Naive thymus-derived CD4-positive, alpha-beta T cell (primary cell): Measurements from ENCODE around the gene TECTB. TPM values are rescaled to one million over a fixed set of nuclear protein-coding genes. Genes with fewer than 3 reads are reported as not detected.
A peak's percentile ranks its signal among the peaks of the same experiment; 100 is the strongest.

Experiments used
- ATAC-seq: fragments of 150-1000 bp; cut with Tn5 transposase; 2 replicates; pipeline ENCODE4 v1.10.0; 2021; ENCODE audit warnings: mild to moderate bottlenecking, moderate library complexity
- CTCF ChIA-PET: fragments of 350-600 bp; sonication (Branson Sonifier 250); formaldehyde crosslinking; loops from one replicate; lab custom pipeline; 2021; ENCODE audit warnings: antibody characterized with exemption; lab: Charles Lee
- POLR2A ChIA-PET: fragments of 350-600 bp; sonication (Branson Sonifier 250); formaldehyde crosslinking; loops from one replicate; lab custom pipeline; 2021; ENCODE audit warnings: antibody characterized with exemption, inconsistent platforms; lab: Charles Lee
- DNase-seq, 9 donors: peaks; one replicate each; pipeline versions ENCODE4 v3.0.0 to v3.0.0-alpha.2; 2020 to 2022; ENCODE audit warnings: mixed read lengths in 1 of 9
- H3K27ac ChIP-seq: one replicate; pipeline ENCODE4 v1.7.0; 2013; ENCODE audit warnings: mild to moderate bottlenecking, low read depth, low read length, moderate library complexity
- H3K27me3 ChIP-seq, 2 donors: one replicate each; pipeline ENCODE4 v1.7.0; 2013; ENCODE audit warnings: low read length in 2 of 2, mild to moderate bottlenecking in 2 of 2, moderate library complexity in 2 of 2; ENCODE audit not compliant: control insufficient read depth in 2 of 2, insufficient read depth in 2 of 2
- H3K36me3 ChIP-seq, 3 experiments: 1 replicate in 2 of 3; 2 replicates in 1 of 3; pipeline ENCODE4 v1.7.0; 2013; ENCODE audit warnings: low read length in 3 of 3, mild to moderate bottlenecking in 3 of 3, moderate library complexity in 1 of 3; ENCODE audit not compliant: insufficient read depth in 3 of 3, control insufficient read depth in 2 of 3
- H3K4me1 ChIP-seq, 2 donors: one replicate each; pipeline ENCODE4 v1.7.0; 2013; ENCODE audit warnings: low read length in 2 of 2, mild to moderate bottlenecking in 2 of 2, moderate library complexity in 1 of 2; ENCODE audit not compliant: control insufficient read depth in 2 of 2, insufficient read depth in 2 of 2
- H3K4me3 ChIP-seq: 2 replicates; pipeline ENCODE4 v1.7.0; 2013; ENCODE audit warnings: mild to moderate bottlenecking, low read length
- H3K9me3 ChIP-seq, 3 experiments: 1 replicate in 2 of 3; 2 replicates in 1 of 3; pipeline ENCODE4 v1.7.0; 2013; ENCODE audit warnings: low read length in 3 of 3; ENCODE audit not compliant: control insufficient read depth in 2 of 3
- H3K27ac Mint-ChIP-seq, 9 donors: one replicate each; pipeline ENCODE4 v1.8.0; 2020 to 2022; ENCODE audit warnings: mixed read lengths in 9 of 9, mild to moderate bottlenecking in 8 of 9, moderate library complexity in 5 of 9, inconsistent platforms in 2 of 9
- H3K27me3 Mint-ChIP-seq, 5 donors: one replicate each; pipeline ENCODE4 v1.8.0; 2021 to 2022; ENCODE audit warnings: mixed read lengths in 5 of 5, mild to moderate bottlenecking in 1 of 5
- H3K36me3 Mint-ChIP-seq, 5 donors: one replicate each; pipeline ENCODE4 v1.8.0; 2020 to 2022; ENCODE audit warnings: mixed read lengths in 5 of 5, mild to moderate bottlenecking in 3 of 5, inconsistent platforms in 1 of 5
- H3K4me1 Mint-ChIP-seq, 7 donors: one replicate each; pipeline ENCODE4 v1.8.0; 2020 to 2022; ENCODE audit warnings: mixed read lengths in 7 of 7, mild to moderate bottlenecking in 3 of 7, inconsistent platforms in 1 of 7
- H3K4me3 Mint-ChIP-seq, 10 donors: one replicate each; pipeline ENCODE4 v1.8.0; 2020 to 2022; ENCODE audit warnings: mild to moderate bottlenecking in 10 of 10, mixed read lengths in 10 of 10, moderate library complexity in 6 of 10, inconsistent platforms in 2 of 10
- H3K9me3 Mint-ChIP-seq, 11 donors: one replicate each; pipeline ENCODE4 v1.8.0; 2020 to 2022; ENCODE audit warnings: mixed read lengths in 11 of 11, mild to moderate bottlenecking in 4 of 11, inconsistent platforms in 1 of 11, moderate library complexity in 1 of 11
- intact Hi-C, 2 donors: fragments of 100-400 bp; cut with micrococcal nuclease; formaldehyde crosslinking; loops; one replicate each; pipeline ENCODE4 v1.15.1; 2023
- polyA plus RNA-seq, 2 donors: library from polyadenylated mRNA; unstranded; fragments of 300-500 nt; fragmentation: Illumina TruSeq; gene quantifications; one replicate each; pipeline ENCODE4 v1.2.3, GENCODE V29; 2021
- total RNA-seq, 6 experiments: library from RNA in 5 of 6; stranded (reverse) in 5 of 6; gene quantifications; 1 replicate in 5 of 6; 2 replicates in 1 of 6; pipeline ENCODE4 v1.2.3 and lab custom pipeline; 2021 to 2026

TECTB gene
- total and polyA plus RNA-seq, 7 experiments from 2014 or later: not detected

DNA sequence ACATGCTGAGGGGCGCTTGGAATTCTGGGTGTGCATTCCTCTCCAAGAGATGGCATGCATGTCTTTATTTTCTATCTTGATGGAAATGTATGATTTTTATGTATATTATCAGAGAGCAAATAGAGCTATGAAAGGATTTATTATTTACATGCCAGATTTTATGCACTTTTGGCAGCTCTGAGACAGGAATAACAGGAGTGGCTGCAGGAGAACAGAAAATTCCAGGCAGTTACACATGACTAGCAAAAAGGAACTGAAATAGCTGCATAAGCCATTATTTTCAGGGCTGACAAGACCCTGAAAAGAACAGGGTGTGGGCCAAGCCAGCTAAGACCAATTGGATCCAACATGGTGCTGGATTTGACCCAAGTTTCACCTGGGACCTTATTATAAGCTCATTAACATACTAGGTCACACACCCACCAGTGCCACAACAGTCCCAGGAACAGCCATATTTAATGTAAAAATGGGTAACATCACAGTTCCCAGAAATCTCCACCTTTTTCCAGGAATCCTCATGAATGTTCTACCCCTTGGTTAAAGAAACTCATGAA, 47.5 kb downstream of the TECTB start:
- Mint-ChIP-seq H3K36me3 (no peaks in the 10 kb centered on the region), H3K27me3 (peaks cover 0 to 10% (median 6%) of the 10 kb centered on the region in 5 donors), H3K4me1 (peaks cover 0 to 6% (median under 1%) of the 10 kb centered on the region in 7 donors), H3K4me3 (no peak overlapping the region), H3K9me3 (peaks cover 0 to 3% (median 0%) of the 10 kb centered on the region in 11 donors), H3K27ac (no peak overlapping the region)
- DNase-seq (no peak), ATAC-seq (no peak)
- CTCF ChIA-PET: no interaction called here
- Histone ChIP-seq H3K4me1 (no peaks in the 10 kb centered on the region), H3K4me3 (no peak overlapping the region), H3K36me3 (no peaks in the 10 kb centered on the region), H3K27ac (no peak overlapping the region), H3K9me3 (no peaks in the 10 kb centered on the region), H3K27me3 (no peaks in the 10 kb centered on the region)
- POLR2A ChIA-PET: no interaction called here
- intact Hi-C loops: no loop called here

DNA sequence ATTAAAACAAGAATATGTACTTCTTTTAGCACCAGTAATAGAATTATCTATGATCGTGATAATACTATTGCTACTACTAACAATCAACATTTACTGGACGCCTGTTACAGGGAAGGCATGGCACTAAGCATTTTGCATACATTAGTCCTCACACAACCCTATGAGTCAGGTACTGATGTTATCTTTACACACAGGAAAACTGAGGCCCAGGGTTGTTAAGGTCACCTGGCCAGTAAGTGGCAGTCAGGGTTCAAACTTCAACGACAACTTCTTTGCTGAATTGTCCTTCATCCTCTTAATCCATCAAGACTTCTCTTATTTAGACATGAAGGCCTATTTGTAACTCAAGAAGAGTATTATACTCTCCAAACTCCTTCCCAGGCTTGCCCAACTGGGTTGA, 48.8 kb downstream of the TECTB start:
- peaks cover 0 to 9% (median 5%) of the 10 kb centered on the region in 5 donors for H3K27me3 Mint-ChIP-seq
- DNase-seq (no peak), ATAC-seq (no peak)
- H3K4me3 Mint-ChIP-seq: no peak overlapping the region
- intact Hi-C loops: no loop called here
- peaks cover 2 to 9% (median 4%) of the 10 kb centered on the region in 7 donors for H3K4me1 Mint-ChIP-seq
- H3K4me1 ChIP-seq: no peaks in the 10 kb centered on the region
- H3K36me3 ChIP-seq: no peaks in the 10 kb centered on the region
- ChIA-PET CTCF (interaction anchor here (0.6 kb wide), 1 partner anchor 1305 kb away, joined by 4 read pairs; no protein-coding TSS in a partner anchor), POLR2A (no interaction called here)
- H3K27ac ChIP-seq: no peak overlapping the region
- no peaks in the 10 kb centered on the region for H3K9me3 ChIP-seq
- no peak overlapping the region for H3K4me3 ChIP-seq
- no peaks in the 10 kb centered on the region for H3K27me3 ChIP-seq
- peaks cover 0 to 3% (median 0%) of the 10 kb centered on the region in 11 donors for H3K9me3 Mint-ChIP-seq
- no peak overlapping the region for H3K27ac Mint-ChIP-seq
- no peaks in the 10 kb centered on the region for H3K36me3 Mint-ChIP-seq

DNA sequence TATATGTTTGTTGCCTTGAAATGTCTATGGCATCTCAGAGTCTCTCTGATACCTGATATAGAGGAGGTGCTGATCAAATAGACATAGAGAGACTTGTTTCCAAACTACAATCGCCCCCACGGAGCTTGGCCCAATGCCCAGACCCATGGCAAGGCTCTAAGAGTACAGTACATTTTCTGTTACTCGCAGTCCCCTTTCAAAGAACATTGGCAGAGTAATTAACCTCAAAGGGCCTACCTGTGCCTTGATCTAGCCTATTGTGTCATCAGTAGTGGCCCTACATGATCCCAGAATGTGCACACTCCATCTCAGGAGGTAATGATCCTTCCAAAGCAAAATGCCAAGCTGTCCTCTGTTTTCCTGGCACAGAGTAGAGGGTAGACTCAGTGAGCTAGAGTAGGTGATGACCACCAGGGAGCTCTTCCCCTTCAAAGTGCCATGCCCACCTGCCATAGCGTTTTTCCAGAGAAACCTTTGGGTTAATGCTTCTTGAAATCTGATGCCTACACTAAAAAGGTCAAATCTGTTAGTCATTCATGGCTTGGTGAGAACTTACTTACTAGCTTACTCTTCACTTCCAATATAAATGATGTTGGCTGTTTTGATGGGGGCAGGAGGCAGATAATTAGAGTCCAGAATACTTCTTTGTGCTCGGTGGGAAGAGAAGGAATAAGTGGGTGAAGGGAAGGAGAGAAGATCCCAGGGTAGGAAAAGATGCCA, 49.5 kb downstream of the TECTB start:
- Histone ChIP-seq H3K9me3 (no peaks in the 10 kb centered on the region), H3K27ac (no peak overlapping the region), H3K36me3 (no peaks in the 10 kb centered on the region), H3K27me3 (no peaks in the 10 kb centered on the region), H3K4me3 (no peak overlapping the region), H3K4me1 (no peaks in the 10 kb centered on the region)
- Mint-ChIP-seq H3K4me1 (peaks cover 2 to 11% (median 4%) of the 10 kb centered on the region in 7 donors), H3K27ac (no peak overlapping the region), H3K27me3 (peaks cover 0 to 11% (median 10%) of the 10 kb centered on the region in 5 donors), H3K9me3 (no peaks in the 10 kb centered on the region), H3K36me3 (no peaks in the 10 kb centered on the region), H3K4me3 (no peak overlapping the region)
- no peak for DNase-seq
- POLR2A ChIA-PET: no interaction called here
- CTCF ChIA-PET: no interaction called here
- intact Hi-C loops: no loop called here
- ATAC-seq: no peak

DNA sequence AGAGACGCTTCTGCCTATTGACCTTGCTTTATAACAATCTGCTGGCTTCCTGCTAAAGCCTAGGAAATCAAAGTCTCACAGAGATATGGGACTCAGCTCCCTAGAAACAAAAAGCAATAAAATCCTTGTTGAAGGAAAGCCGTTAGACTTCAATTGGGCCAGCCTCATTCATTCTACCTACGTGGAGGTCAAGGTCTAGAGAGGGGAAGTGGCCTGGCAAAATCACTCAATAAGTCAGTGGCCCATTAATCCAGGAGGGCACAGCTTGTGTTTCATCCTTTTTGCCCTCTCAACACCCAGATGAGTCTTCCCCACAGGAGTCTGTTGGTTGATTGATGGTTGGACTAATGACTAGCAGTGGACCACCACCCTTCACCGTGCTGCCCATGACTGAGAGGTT, 50.3 kb downstream of the TECTB start:
- ChIA-PET CTCF (no interaction called here), POLR2A (no interaction called here)
- Histone ChIP-seq H3K9me3 (no peaks in the 10 kb centered on the region), H3K27me3 (no peaks in the 10 kb centered on the region), H3K36me3 (no peaks in the 10 kb centered on the region), H3K27ac (no peak overlapping the region), H3K4me3 (no peak overlapping the region), H3K4me1 (no peaks in the 10 kb centered on the region)
- Mint-ChIP-seq H3K4me1 (peaks cover 2 to 11% (median 4%) of the 10 kb centered on the region in 7 donors), H3K27me3 (peaks cover 0 to 11% (median 10%) of the 10 kb centered on the region in 5 donors), H3K36me3 (no peaks in the 10 kb centered on the region), H3K9me3 (no peaks in the 10 kb centered on the region), H3K27ac (no peak overlapping the region), H3K4me3 (no peak overlapping the region)
- intact Hi-C loops: no loop called here
- DNase-seq (no peak), ATAC-seq (no peak)

DNA sequence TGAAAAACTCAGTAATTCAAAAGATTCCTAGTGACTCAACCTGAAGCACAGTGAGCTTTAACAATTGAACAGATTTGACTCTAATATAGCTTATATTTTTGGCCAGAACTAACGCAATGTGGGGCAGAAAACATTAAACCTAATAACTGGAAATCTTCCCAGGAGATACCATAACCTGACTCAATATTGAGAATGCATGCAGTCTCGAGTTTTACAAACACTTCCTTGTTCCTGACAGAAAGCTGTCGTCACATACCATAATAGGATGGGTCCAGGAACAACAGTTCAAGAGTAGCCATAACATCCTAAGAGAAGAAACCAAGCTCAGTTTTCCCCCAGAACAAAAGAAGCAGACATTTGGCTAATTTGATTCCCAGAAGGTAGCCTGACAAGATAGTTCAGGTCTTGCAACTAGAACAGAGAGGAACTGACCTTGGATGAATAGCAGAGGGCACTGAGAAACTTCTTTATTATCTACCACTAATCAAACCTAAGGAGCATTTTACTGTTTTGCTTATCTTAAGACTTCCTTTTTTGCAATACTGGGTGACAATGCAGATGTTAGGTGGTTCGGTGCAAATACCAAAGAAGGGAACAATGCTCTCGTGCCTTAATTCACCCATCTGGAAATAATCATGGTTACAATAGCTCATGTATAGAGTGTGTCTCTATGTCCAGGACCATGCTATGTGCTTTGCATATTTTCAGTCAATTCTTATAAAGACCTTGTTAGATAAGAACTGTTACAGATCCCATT, 52.1 kb downstream of the TECTB start:
- intact Hi-C loops: no loop called here
- Histone ChIP-seq H3K4me3 (no peak overlapping the region), H3K9me3 (no peaks in the 10 kb centered on the region), H3K4me1 (no peaks in the 10 kb centered on the region), H3K36me3 (no peaks in the 10 kb centered on the region), H3K27ac (no peak overlapping the region), H3K27me3 (no peaks in the 10 kb centered on the region)
- ChIA-PET CTCF (no interaction called here), POLR2A (no interaction called here)
- Mint-ChIP-seq H3K27ac (peak overlapping the region in 1 of 9 donors; percentile 4), H3K36me3 (no peaks in the 10 kb centered on the region), H3K27me3 (peaks cover 0 to 13% (median 10%) of the 10 kb centered on the region in 5 donors), H3K9me3 (no peaks in the 10 kb centered on the region), H3K4me3 (no peak overlapping the region), H3K4me1 (peaks cover 0 to 11% (median 4%) of the 10 kb centered on the region in 7 donors)
- peak; percentile 63 for ATAC-seq
- DNase-seq: no peak

DNA sequence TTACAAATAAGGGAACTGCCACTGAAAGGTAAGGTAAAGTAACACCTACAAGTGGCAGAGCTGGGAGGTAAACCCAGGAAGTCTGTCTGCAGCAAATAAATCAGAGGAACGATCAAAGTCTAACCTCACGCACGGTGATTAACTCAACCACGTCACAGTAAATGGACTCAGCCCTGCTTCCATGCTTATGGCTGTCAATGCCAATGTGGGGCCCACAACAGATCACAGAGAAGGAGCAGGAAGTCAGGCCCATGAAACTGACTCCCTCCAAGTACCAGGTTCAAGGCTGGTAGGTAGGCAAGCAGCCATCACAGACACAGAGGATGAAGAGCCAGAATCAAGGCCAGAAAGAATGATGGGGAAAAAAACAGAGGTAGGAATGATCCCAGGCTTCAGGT, 52.7 kb downstream of the TECTB start:
- H3K36me3 Mint-ChIP-seq: no peaks in the 10 kb centered on the region
- Histone ChIP-seq H3K9me3 (no peaks in the 10 kb centered on the region), H3K4me1 (no peaks in the 10 kb centered on the region), H3K36me3 (no peaks in the 10 kb centered on the region), H3K27ac (no peak overlapping the region), H3K4me3 (no peak overlapping the region), H3K27me3 (no peaks in the 10 kb centered on the region)
- POLR2A ChIA-PET: no interaction called here
- no peaks in the 10 kb centered on the region for H3K9me3 Mint-ChIP-seq
- H3K4me1 Mint-ChIP-seq: peaks cover 0 to 11% (median 4%) of the 10 kb centered on the region in 7 donors
- CTCF ChIA-PET: no interaction called here
- ATAC-seq (peak; percentile 8), DNase-seq (no peak)
- peak overlapping the region in 1 of 10 donors; percentile 38 for H3K4me3 Mint-ChIP-seq
- peaks cover 0 to 13% (median 10%) of the 10 kb centered on the region in 5 donors for H3K27me3 Mint-ChIP-seq
- intact Hi-C loops: no loop called here
- H3K27ac Mint-ChIP-seq: peak overlapping the region in 2 of 9 donors; percentile 4 to 36
